Measurements from ENCODE around the gene GMPR2.

GMPR2 gene

GRCh38 chr14:24266344-24267244, 33.9 kb downstream of the GMPR2 start:
- H3K4me2 ChIP-seq (ENCODE audit: low read length) = no peak overlapping the region
- H3K27ac ChIP-seq = no peak overlapping the region
- H3K9ac ChIP-seq = no peak overlapping the region
- H3K79me2 ChIP-seq = no peaks in the 10 kb centered on the region
- H3K36me3 ChIP-seq (ENCODE audit: control insufficient read depth, insufficient read depth, low read length) = no peaks in the 10 kb centered on the region
- no peaks in the 10 kb centered on the region for H3K27me3 ChIP-seq (ENCODE audit: control insufficient read depth, insufficient read depth, low read length)
- no peak overlapping the region for H3K4me3 ChIP-seq (ENCODE audit: low read depth, low read length)
- H2AFZ ChIP-seq = no peak overlapping the region
- H3K4me1 ChIP-seq = peaks cover 5% of the 10 kb centered on the region
- no peak for TF ChIP-seq CTCF (IDR thresholded peaks at IDR 0.05)
- H3K9me3 ChIP-seq (ENCODE audit: control insufficient read depth, low read length) = no peaks in the 10 kb centered on the region

- Histone ChIP-seq H3K27ac (no peak overlapping the region), H3K9ac (no peak overlapping the region), H3K27me3 (ENCODE audit: control insufficient read depth, insufficient read depth, low read length) (no peaks in the 10 kb centered on the region), H3K9me3 (ENCODE audit: control insufficient read depth, low read length) (no peaks in the 10 kb centered on the region), H2AFZ (no peak overlapping the region), H3K4me1 (peaks cover 11% of the 10 kb centered on the region), H3K4me3 (ENCODE audit: low read depth, low read length) (no peak overlapping the region), H3K79me2 (no peaks in the 10 kb centered on the region), H3K4me2 (ENCODE audit: low read length) (no peak overlapping the region), H3K36me3 (ENCODE audit: control insufficient read depth, insufficient read depth, low read length) (no peaks in the 10 kb centered on the region)
- no peak for TF ChIP-seq CTCF (IDR thresholded peaks at IDR 0.05)
These were observed 34.8 kb downstream of the GMPR2 start for GRCh38 chr14:24267516-24267915.

GRCh38 chr14:24268225-24268624, 35.5 kb downstream of the GMPR2 start:
- Histone ChIP-seq H3K36me3 (ENCODE audit: control insufficient read depth, insufficient read depth, low read length) (no peaks in the 10 kb centered on the region), H3K27me3 (ENCODE audit: control insufficient read depth, insufficient read depth, low read length) (no peaks in the 10 kb centered on the region), H3K9me3 (ENCODE audit: control insufficient read depth, low read length) (no peaks in the 10 kb centered on the region), H3K4me3 (ENCODE audit: low read depth, low read length) (no peak overlapping the region), H3K27ac (no peak overlapping the region), H3K79me2 (no peaks in the 10 kb centered on the region), H3K4me1 (peaks cover 11% of the 10 kb centered on the region), H2AFZ (no peak overlapping the region), H3K9ac (no peak overlapping the region), H3K4me2 (ENCODE audit: low read length) (no peak overlapping the region)
- TF ChIP-seq CTCF (IDR thresholded peaks at IDR 0.05) = no peak

- Histone ChIP-seq H3K9ac (no peak overlapping the region), H2AFZ (no peak overlapping the region), H3K27ac (no peak overlapping the region), H3K79me2 (no peaks in the 10 kb centered on the region), H3K36me3 (ENCODE audit: control insufficient read depth, insufficient read depth, low read length) (no peaks in the 10 kb centered on the region), H3K9me3 (ENCODE audit: control insufficient read depth, low read length) (no peaks in the 10 kb centered on the region), H3K4me3 (ENCODE audit: low read depth, low read length) (no peak overlapping the region), H3K4me1 (peaks cover 11% of the 10 kb centered on the region), H3K4me2 (ENCODE audit: low read length) (no peak overlapping the region), H3K27me3 (ENCODE audit: control insufficient read depth, insufficient read depth, low read length) (no peaks in the 10 kb centered on the region)
- TF ChIP-seq CTCF (IDR thresholded peaks at IDR 0.05) = no peak
These were observed 36.6 kb downstream of the GMPR2 start for GRCh38 chr14:24269368-24269767.

Measured in parathyroid adenoma (tissue), 2 donors.